DMS53 treated with DMSO at 0.1 percent for 48 hours (cell line): ENCODE results near the gene VEZF1.
"Not testable (repeated sequence)": the region's sequence is repeated elsewhere in the genome, so short reads cannot be mapped to it uniquely, and the experiment has no call there.

ENCODE experiments used
- DNase-seq: peaks from one replicate; lab custom pipeline; 2025; ENCODE audit not compliant: unreplicated experiment; lab: John Stamatoyannopoulos, UW

VEZF1 gene

DNA sequence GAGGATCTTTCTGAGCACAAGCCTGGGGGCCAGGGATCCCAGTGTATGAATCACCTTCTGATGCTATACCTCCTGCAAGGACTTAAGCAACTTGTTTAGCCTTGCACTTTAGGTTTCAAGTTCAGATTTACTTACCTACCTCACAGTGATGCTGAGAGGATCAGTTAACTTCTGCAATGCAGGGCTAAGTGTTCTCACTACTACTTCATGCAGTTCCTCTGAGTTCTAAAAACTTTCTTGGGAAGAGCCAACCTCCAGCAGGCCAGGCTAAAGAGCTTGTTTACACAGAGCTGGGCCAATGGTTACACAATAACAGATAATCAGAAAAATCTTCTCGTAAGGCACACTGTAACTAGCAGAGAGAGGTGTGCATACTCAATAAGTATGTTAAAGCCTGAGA lies 13.0 kb downstream of the VEZF1 start:
- DNase-seq: no peak

DNA sequence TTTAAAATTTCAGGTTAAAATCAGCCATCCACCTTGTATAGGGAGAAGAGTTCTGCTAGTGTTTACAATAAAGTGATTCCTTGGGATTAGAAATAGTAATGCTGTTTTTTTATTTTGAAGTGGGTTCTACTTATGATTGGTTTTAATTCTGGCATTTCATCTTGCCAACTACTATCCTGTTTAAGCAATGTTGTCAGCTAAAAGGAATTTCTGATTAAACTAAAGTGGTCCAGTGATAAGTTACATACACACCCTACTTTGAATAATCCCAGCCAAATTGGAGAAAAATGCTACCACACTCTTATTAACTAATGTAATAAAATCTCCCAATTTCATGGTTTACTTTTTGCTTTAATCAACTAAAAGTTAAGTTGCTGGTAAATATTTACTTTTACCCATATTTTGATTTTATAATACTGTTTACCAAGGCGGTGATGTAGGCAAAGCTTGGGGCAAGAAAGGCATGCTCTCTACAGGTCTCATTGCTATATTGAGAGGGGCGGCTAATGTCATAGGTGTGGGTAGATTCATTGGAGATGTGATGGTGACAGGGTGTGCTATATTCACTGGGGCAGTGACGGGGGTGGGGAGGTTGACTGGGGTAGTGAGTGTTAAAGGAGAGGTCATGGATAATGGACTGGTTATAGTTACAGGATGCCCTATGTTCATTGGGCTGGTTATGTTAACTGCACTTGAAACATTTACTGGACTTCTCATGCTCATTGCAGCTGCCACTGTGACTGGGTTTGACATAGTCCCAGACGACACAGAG lies 13.8 kb downstream of the VEZF1 start:
- DNase-seq: not testable (repeated sequence)

DNA sequence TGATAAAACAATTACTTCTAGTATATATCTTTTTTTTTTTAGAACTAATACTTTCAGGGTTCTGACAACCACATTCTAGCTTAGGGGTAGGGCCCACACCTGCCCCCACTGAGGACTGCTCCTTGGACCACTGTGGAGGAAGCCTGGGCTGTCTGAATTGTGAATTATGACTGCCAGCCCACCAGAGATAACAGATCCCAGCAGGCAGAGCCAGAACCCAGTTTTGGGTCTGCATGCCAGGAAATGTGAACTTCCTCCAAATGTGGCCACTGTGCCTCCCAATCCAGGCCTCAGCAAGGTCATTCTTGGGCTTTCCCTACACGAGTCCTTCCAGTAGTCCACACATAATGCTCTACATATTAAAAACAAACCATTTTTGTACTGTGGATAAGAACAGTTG lies 15.9 kb downstream of the VEZF1 start:
- no peak for DNase-seq

DNA sequence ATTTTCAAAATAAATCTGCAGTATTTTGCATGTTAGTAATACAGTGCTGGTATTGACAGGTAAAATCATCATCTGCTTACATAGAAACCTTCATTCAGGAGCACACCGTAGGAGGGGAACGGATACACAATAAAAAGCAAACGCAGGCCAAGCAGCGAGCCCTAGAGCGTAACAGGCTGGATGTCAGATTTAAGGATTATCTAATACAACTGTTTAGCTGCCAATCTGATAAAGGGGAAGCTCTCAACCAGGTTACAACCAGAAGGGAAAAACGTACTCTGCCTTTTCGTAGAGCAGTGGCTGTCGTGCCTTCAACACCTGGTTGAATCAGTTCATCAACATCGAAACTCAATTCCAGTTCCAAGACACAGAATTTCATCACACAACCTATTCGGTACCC lies 16.5 kb downstream of the VEZF1 start:
- no peak for DNase-seq

DNA sequence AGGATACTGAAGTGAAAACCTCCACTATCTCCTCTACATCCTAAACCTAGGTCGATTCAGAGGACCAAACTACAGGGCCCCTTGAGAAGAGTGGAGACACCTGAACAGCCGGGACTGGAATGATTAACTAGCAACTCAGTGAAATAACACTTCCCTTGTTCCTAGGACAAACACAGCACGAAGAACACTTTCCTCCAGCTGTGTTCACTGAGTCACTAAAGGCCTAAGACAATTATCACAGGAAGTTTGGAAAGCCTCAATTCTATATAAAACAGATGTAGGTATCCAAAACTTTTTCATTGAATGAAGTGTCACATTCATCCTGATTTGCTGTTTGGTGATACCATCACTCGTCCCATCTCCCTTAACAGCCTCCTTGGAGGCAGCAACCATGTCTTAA lies 17.3 kb downstream of the VEZF1 start:
- no peak for DNase-seq

DNA sequence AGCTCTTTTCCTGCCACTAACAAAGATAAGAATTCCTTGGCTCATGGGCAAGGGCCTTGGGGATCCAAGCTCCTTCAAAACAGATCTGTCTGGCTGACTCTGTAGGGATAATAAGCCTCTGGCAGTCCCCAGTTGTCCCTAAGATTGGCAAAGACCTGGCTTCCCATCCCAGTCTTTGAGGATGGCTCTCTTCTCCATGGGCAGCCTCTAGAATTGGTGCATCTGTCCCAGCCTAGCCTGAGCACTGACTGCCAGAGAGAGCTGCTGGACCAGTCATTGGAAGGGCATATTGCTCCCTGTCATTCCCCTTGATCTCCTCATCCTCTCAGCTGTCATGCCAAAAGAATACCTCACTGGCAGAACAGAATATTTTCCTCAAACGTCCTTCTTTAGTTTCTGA lies 19.6 kb downstream of the VEZF1 start:
- no peak for DNase-seq

DNA sequence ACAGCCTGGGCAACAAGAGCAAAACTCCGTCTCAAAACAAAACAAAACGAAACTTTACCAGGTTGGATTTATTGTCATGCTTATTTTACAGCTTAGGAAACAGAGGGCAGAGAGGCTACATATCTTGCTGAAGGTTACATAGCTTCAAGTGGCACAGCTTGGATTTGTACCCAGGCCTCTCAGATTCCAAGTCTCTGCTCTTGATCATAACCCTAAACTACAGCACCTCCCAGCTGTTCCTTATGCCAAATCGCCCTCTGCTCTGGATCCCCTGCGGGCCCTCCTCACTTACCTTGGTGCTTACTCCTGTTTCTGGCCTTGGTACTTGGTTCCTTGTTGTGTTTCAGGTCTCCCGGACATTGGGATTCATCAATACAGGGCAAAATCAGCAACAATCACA lies 21.2 kb downstream of the VEZF1 start:
- no peak for DNase-seq

DNA sequence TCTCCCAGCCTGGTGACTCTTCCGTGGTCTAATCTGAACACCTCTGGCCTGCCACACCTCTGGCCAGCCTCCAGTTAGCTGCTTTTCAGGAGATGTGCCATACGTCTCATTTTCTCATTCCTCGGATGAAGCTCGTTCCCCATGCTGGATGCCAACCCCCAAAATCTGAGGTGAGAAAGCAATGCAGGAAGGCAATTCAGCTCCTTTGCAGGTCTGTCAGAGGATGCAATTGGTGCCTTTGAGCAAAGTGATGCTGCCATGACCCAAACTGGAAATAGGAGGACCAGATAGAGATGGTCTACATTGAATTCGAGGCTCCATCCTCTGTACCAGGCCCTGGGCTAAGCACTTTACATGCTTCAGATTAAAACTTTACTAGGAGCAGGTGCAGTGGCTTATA lies 21.8 kb downstream of the VEZF1 start:
- no peak for DNase-seq

DNA sequence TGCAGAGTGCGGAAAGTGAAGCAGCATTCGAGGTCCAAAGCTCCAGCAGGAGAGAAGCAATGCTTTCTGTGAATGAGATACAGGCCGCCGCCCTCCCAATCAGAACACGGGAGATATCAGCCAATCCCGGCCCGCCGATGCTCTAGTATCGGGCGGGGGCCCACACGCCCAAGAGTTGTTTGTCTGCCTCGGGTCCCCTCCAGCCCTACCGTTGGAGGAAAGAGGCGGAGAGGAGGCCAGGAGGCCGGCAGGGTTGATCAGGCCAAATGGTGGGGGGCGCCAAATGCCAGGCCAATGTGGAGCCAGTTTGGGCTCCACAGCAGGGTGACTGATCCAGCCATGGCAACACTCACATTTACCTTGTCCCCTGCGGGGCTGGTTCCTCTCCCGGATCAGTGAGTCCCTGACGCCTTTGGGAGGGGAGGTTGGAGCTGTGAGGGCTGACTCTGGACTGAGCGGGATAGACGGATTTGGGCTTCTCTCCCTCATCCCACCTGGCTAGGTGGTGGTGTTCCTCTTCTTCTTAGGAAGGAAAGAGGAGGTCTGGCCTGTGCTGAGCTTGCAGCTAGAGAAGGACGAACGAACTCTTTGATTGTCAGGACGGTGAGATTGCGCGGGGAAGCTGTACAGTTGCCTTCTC lies 22.4 kb downstream of the VEZF1 start:
- DNase-seq: no peak

DNA sequence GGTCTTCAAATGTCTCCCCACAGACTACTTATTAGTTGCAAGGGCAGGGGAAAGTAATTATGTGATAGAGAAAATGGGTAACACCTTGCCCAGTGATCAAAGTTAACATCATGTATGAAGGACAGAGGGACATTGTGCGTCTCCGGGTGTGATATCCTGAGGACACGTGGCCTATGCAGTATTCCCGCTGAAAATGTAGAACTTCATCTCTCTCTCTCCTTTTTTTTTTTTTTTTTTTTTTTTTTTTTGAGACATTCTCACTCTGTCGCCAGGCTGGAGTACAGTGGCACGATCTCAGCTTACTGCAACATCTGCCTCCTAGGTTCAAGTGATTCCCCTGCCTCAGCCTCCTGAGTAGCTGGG lies 24.9 kb downstream of the VEZF1 start:
- DNase-seq: no peak

DNA sequence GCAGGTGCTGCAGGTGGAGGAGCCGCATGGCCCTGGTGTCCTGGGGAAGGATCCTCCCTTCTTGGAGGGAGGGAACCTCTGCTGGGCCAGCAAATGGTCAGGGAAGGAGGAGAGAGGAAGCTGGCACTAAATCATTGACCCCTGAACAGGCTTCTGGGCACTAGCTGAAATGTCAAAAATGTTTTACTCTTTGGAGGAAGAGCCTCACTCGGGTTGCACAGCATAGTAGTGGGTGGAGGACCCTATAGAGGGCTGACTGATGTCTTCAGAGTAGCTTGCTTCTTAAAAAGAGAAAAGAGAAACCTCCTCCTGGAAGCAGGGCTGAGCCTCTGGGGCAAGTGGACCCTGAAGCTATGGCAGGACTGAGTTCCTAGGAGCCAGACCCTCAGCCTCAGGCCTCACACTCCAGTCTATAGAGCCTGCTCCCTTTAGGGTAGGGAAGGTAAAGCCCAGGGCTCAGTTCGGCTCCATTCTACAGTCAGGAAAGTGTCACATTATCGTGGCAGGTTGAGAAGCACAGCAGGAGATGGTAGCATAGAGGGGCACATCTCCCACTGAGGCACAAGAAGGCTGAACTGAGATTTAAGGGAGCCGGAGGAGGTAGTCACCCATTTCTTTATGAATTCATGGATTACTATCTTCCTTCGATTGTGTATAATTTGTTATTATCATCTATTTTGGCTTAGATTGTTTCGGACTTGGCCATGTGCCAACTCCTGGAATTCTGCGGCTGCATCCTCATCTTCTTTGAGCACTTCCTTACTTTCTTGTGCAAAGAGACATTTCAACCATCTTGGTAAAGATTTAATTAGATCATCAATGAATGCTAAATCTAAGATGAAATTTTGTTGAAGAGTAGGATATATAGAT lies 25.5 kb downstream of the VEZF1 start:
- no peak for DNase-seq

DNA sequence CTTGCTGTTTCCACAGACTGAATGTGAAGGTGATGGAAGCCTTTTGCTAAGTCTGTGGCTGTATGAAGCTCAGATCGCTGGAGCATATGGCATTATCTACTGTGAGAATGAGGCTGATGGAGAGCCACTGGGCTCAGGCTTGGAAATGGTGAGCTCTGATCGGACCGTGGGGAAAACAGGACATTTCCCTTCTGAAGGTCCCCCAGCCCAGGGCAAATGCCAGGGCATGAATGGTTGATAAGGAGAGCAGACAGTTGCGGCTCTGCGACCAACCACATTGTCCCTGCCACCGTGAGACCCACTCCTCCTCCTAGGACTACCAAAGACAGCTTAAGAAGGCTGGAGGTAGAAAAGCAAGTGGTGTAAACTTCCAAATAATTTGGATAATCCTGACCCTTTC lies 28.1 kb downstream of the VEZF1 start:
- DNase-seq: no peak

DNA sequence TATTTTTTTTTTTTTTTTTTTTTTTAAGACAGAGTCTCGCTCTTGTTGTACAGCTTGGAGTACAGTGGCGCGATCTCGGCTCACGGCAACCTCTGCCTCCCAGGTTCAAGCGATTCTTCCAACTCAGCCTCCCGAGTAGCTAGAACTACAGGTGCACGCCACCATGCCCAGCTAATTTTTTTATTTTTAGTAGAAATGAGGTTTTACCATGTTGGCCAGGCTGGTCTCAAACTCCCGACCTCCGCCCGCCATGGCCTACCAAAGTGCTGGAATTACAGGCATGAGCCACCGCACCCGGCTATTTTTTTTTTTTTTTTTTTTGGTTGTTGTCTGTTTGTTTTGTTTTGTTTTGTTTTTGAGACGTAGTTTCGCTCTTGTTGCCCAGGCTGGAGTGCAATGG lies 29.7 kb downstream of the VEZF1 start:
- DNase-seq: not testable (repeated sequence)

DNA sequence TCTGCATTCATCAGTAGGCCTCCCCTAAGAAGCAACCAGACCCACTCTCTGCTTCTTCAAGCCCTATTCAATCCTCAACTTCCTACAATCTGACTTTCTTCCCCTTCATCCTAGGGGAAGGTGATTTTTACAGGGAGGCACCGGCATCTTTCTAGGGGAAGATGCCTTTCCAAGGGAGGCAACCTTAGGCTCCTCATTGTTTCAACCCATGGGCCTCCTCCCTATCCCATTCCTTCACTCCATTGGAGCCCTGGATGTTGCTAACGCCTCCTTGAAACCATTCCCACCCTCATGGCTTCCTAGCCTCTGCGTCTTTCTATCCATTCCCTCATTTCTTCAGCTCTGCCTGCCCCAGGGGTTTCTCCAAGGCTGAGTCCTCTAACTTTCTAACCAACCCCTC lies 30.2 kb downstream of the VEZF1 start:
- DNase-seq: no peak

DNA sequence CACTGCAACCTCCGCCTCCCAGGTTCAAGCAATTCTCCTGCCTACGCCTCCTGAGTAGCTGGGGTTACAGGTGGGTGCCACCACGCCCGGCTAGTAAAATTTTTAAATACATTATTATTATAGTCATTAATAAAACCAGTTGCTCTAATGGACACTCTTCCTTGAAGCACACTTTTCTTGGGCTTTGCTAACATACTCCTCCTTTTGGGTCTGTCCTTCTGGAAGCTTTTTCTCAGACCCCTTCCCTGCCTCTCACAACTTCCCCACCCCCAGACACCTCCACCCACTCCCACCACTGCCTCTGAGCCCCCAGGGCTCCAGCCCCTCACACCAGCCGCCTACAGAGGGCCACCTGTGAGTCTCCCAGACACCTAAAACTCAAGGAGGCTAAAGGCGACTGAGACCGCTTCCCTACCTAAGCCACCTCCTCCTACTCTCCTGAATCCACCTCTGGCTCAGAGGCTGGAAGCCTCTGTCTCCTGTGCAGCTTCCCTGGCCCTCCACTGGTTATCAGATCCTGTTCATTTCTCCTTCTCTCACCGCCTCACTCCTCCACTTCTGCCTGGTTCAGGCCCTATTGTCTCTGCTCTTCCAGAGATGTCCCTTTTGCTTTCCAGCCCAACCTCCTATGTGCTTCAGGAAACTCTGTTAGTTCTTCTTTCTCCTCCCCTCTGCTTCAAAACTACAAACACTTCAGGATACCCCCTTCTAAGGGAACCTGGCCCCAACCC lies 30.8 kb downstream of the VEZF1 start:
- DNase-seq: no peak

DNA sequence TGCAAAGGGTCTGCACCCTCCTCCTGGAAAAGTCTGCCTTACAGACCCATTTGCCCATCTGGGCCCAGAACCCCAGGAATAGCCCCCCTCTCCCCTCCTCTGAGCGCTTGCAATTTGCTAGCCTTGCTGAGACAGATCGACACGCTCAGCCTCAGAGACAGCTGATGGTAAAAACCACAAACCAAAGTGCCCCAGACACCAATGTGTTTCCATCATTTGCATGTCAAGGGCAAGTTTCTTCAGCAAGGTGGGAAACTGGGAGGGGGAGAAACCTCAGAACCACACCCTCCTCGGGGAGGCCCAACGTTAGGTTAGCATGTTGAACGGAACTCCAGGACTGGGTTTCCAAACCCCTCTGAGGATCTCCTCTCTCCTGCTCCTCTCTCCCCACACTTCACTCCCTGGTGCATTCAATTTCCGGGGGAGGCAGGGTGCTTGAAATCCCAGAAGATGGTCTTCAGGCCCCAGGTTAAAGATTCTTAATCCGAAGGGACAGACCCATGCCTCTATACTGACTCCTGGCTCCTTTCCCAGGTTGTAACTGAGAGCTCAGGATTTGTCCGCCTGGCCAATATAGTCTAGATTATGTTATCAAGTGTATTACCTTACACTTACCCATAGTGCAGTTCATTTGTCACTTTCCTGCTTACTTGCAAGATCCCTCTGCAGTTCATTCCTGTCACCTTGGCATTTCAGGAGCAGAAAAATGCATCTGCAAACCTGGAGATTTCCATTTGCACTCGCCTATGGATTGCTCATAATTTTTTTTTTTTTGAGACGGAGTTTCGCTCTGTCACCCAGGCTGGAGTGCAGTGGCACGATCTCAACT lies 31.5 kb downstream of the VEZF1 start:
- DNase-seq: no peak

DNA sequence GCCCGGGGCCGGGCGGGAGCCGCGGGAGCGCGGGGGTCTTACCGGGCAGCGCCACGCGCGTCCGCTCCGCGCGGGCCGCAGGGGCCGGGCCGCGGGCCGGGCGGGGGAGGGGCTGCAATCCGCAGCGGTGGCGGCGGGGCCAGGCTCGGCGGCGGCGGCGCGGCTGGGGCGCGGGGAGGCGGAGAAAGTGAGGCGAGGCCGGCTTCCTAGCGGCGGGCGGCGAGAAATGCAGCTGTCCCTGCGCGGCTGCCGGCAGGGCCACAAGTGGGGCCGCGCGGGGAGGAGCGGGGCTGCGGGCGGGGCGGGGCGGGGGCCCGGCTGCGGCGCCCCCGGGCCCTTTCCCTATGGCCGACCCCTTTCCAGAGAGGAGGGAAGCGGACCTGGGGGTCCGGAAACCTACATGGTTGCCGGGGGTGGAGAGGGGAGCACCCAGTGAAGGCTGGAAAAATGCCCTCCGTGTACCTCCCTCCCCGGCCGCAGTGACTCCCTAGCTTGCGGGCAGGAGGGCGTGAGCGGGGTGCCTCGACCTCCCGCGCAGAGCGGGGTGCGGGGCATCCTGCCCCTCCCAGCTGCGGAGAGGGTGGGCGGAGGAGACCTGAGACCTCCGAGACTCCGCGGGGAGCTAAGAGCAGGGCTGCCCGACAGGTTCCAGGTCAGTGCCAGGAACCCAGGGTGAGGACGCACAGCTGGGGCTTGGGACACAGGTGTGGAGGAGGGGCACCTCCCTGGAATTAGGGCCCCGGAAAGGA lies 32.7 kb downstream of the VEZF1 start, which contains the start of gene CUEDC1:
Gene CUEDC1 (minus strand): TSS at position 230 of the 749 bp plus-strand sequence. CDS start 69,848 bp downstream, outside the sequence.
- DNase-seq: no peak

DNA sequence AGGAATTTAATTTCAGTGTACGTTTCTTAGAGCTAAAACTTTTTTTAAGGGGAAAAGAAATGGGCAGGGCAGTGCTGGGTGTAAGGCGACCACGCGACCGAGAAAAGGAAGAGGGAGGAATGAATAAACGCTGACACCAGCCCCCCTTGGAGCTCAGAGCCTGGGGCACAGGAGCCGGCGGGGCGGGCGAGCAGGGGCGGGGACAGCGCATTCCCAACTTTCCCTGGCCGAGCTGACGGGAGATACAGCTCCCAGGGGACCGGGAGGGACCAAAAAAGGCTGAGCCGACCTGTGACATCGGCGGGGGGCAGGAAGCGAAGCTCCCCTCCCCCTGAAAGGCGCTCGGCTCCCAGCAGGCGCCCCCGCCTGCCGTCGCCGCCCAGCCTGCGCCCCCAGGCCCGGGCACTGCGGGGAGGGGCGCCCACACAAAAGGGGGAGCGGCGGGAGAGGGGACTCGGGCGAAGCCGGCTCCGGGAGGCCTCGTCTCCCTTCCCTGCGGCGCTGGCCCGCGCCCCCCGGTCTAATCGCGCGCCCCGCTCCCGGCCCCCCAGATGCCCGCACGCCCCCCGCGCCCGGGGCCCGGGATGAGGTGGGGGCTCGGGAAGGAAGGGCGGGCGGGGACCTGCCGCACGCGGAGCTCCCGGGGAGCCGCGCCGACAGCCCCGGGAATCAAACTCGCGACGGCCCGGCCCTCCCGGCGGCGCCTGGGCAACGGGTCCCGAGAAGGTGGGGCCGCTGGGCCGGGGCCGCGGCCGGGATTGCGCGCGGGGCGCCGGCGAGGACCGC lies 33.5 kb downstream of the VEZF1 start:
- DNase-seq: no peak
